Measurements from ENCODE around the gene MALSU1.

The MALSU1 gene

GRCh38 chr7:23341846-23342598 is 42.9 kb downstream of the MALSU1 start:
- Histone ChIP-seq H3K9me3 (no peaks in the 10 kb centered on the region), H3K4me1 (no peaks in the 10 kb centered on the region), H3K27me3 (peaks cover 0 to 3% of the 10 kb centered on the region in 2 donors), H3K36me3 (no peaks in the 10 kb centered on the region), H3K27ac (no peak overlapping the region), H3K4me3 (no peak overlapping the region)
- no peak for DNase-seq
- no peak for TF ChIP-seq CTCF (IDR thresholded peaks at IDR 0.05)
- intact Hi-C loops (cut with DNase I; ENCODE audit: low total_unique reads), result no loop called here

- intact Hi-C loops (cut with DNase I; ENCODE audit: low total_unique reads), result no loop called here
These were observed 44.0 kb downstream of the MALSU1 start for GRCh38 chr7:23343102-23343501.

DNA sequence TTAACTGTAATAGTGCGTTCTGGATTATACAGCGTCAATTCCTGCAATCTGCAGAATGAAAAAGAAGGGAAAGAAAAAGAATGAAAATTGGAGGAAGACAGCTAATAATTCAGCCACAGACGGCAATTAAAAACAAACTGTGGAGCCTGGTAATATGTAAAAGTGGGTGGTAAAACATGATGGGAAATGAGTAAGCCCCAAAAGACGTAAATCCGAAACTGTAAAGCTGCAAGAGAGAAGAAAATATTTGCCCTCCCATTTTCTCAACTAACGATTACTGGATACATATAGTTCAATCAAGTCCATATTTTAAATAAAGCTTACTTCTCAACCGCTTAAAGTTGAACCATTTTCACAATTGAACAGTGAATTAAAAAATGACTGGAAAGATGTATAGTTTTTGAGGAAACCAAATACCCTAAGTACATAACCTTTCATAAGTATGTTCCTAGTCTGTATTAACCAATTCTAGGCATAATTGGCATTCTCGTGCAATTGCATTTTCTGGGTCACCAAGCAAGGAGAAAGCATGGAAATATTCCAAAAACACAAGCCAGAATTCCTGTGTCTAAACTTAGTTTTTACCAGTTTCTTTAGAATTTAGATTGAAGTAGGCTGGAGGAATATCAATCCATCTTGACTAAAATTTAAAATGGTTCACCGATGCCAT is 44.8 kb downstream of the MALSU1 start:
- no peaks in the 10 kb centered on the region for H3K9me3 ChIP-seq
- no peak overlapping the region for H3K4me3 ChIP-seq
- intact Hi-C loops (cut with DNase I; ENCODE audit: low total_unique reads), result no loop called here
- H3K27ac ChIP-seq, result no peak overlapping the region
- H3K36me3 ChIP-seq, result no peaks in the 10 kb centered on the region
- no peak for DNase-seq
- no peaks in the 10 kb centered on the region for H3K27me3 ChIP-seq
- no peaks in the 10 kb centered on the region for H3K4me1 ChIP-seq
- TF ChIP-seq CTCF (IDR thresholded peaks at IDR 0.05), result no peak

More at GRCh38 chr7:23343102-23343501, 44.0 kb downstream of the MALSU1 start:
- TF ChIP-seq CTCF (IDR thresholded peaks at IDR 0.05), result no peak
- Histone ChIP-seq H3K4me1 (no peaks in the 10 kb centered on the region), H3K9me3 (no peaks in the 10 kb centered on the region), H3K27me3 (no peaks in the 10 kb centered on the region), H3K36me3 (no peaks in the 10 kb centered on the region), H3K27ac (no peak overlapping the region), H3K4me3 (no peak overlapping the region)
- no peak for DNase-seq

DNA sequence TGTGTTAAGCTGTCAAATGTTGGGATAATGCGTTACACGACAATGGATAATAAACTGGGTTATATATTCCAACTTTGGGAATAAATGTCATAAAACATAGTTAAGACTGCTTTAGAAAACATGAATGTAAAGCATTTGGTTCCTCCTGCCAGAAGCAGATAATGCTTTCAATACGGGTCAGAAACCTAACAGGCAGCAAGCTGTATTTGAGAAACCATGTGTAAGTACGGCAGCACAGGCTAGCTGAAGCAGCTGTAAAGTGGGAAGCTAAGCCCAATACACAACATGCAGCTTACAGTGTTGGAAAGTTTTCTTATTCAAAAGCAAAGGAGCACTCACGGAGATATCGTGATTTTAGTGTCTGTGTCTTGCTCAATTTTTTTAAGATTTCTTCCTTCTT is 46.5 kb downstream of the MALSU1 start:
- no peak overlapping the region for H3K27ac ChIP-seq
- no peaks in the 10 kb centered on the region for H3K27me3 ChIP-seq
- no peaks in the 10 kb centered on the region for H3K36me3 ChIP-seq
- intact Hi-C loops (cut with DNase I; ENCODE audit: low total_unique reads), result no loop called here
- no peak for TF ChIP-seq CTCF (IDR thresholded peaks at IDR 0.05)
- H3K9me3 ChIP-seq, result no peaks in the 10 kb centered on the region
- H3K4me3 ChIP-seq, result no peak overlapping the region
- no peak for DNase-seq
- H3K4me1 ChIP-seq, result no peaks in the 10 kb centered on the region

DNA sequence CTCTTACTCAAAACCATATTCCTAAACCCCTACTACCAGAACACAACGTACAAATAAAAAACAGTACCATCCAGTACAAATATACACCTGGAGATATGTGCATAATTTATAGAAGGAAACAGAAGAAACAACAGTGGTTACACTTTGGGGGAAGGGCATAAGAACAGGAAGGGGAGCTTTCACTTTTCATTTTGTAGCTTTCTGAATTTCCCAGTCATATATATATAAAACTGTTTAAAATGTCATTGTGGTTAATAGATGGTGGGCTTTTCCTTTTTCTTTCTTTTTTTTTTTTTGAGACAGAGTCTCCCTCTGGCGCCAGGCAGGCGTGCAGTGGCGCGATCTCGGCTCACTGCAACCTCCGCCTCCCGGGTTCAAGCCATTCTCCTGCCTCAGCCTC is 47.2 kb downstream of the MALSU1 start:
- Histone ChIP-seq H3K27ac (no peak overlapping the region), H3K9me3 (no peaks in the 10 kb centered on the region), H3K4me1 (no peaks in the 10 kb centered on the region), H3K27me3 (no peaks in the 10 kb centered on the region), H3K36me3 (no peaks in the 10 kb centered on the region), H3K4me3 (peak overlapping the region in 1 of 2 donors; percentile 14)
- intact Hi-C loops (cut with DNase I; ENCODE audit: low total_unique reads), result no loop called here
- DNase-seq, result no peak
- no peak for TF ChIP-seq CTCF (IDR thresholded peaks at IDR 0.05)

Measured in tibial artery (tissue), 4 donors.